ENCODE measurements around the gene EGLN2.

DNA sequence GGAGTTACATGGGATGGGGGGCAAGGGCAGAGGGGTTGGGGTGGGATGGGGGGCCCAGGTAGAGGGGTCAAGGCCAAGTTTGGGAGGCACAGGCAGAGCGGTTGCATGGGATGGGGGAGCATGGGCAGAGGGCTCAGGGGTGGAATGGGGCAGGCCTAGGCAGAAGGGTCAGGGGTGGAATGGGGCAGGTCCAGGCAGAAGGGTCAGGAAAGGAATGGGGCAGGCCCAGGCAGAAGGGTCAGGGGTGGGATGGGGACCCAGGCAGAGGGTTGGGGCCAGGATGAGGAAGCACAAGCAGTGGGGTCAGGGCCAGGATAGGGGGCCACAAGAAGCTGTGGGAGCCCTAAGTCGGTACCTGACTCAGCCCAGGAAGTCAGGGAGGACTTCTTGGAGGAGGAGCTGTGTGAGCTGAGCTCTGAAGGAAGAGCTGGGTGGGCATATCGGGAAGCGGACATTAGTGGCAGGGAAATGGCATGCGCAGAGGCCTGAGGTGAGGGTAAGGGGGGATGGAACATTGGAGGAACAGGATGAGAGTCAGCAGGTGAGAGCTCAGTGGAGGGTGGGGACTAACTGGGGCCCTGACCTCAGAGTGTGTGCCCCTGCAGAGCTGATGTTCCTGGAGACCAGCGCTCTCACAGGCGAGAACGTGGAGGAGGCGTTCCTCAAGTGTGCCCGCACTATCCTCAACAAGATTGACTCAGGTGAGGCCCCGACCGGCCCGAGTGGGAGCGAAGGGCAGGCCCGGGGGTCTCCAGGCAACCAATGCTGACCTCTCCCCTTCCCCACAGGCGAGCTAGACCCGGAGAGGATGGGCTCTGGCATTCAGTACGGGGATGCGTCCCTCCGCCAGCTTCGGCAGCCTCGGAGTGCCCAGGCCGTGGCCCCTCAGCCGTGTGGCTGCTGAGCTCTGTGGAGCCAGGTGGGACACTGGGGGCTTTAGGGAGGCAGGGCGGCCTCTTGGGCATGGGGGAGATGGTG lies 12.6 kb upstream of the EGLN2 start:
- TF ChIP-seq POLR2AphosphoS5 (IDR thresholded peaks at IDR 0.05; ENCODE audit: low read depth, low read length) = no peak
- TF ChIP-seq, protein P1, sequence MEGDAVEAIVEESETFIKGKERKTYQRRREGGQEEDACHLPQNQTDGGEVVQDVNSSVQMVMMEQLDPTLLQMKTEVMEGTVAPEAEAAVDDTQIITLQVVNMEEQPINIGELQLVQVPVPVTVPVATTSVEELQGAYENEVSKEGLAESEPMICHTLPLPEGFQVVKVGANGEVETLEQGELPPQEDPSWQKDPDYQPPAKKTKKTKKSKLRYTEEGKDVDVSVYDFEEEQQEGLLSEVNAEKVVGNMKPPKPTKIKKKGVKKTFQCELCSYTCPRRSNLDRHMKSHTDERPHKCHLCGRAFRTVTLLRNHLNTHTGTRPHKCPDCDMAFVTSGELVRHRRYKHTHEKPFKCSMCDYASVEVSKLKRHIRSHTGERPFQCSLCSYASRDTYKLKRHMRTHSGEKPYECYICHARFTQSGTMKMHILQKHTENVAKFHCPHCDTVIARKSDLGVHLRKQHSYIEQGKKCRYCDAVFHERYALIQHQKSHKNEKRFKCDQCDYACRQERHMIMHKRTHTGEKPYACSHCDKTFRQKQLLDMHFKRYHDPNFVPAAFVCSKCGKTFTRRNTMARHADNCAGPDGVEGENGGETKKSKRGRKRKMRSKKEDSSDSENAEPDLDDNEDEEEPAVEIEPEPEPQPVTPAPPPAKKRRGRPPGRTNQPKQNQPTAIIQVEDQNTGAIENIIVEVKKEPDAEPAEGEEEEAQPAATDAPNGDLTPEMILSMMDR (IDR thresholded peaks at IDR 0.05) = no peak
- TF ChIP-seq, protein P2, sequence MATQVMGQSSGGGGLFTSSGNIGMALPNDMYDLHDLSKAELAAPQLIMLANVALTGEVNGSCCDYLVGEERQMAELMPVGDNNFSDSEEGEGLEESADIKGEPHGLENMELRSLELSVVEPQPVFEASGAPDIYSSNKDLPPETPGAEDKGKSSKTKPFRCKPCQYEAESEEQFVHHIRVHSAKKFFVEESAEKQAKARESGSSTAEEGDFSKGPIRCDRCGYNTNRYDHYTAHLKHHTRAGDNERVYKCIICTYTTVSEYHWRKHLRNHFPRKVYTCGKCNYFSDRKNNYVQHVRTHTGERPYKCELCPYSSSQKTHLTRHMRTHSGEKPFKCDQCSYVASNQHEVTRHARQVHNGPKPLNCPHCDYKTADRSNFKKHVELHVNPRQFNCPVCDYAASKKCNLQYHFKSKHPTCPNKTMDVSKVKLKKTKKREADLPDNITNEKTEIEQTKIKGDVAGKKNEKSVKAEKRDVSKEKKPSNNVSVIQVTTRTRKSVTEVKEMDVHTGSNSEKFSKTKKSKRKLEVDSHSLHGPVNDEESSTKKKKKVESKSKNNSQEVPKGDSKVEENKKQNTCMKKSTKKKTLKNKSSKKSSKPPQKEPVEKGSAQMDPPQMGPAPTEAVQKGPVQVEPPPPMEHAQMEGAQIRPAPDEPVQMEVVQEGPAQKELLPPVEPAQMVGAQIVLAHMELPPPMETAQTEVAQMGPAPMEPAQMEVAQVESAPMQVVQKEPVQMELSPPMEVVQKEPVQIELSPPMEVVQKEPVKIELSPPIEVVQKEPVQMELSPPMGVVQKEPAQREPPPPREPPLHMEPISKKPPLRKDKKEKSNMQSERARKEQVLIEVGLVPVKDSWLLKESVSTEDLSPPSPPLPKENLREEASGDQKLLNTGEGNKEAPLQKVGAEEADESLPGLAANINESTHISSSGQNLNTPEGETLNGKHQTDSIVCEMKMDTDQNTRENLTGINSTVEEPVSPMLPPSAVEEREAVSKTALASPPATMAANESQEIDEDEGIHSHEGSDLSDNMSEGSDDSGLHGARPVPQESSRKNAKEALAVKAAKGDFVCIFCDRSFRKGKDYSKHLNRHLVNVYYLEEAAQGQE (IDR thresholded peaks at IDR 0.05; ENCODE audit: insufficient read depth in 1 of 2, low read depth in 2 of 2, low read length in 1 of 2) = no peak
- no peak for TF ChIP-seq TCF7L2 (IDR thresholded peaks at IDR 0.05; ENCODE audit: low read depth, low read length)
